ENCODE measurements around the gene CD160.
"Not testable (repeated sequence)": the region's sequence is repeated elsewhere in the genome, so short reads cannot be mapped to it uniquely, and the experiment has no call there.

CD160 gene, protein sequence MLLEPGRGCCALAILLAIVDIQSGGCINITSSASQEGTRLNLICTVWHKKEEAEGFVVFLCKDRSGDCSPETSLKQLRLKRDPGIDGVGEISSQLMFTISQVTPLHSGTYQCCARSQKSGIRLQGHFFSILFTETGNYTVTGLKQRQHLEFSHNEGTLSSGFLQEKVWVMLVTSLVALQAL

GRCh38 chr1:145719230-145720079 is at the start of gene CD160:
CD160 (plus strand) TSS chr1:145719499; CDS start chr1:145728328, 8,829 bp downstream.
- no peaks in the 10 kb centered on the region for H3K36me3 Mint-ChIP-seq (ENCODE audit: low read depth)
- intact Hi-C loops (cut with micrococcal nuclease) = no loop called here
- H3K4me3 Mint-ChIP-seq = no peak within 1 kb of the TSS
- H3K4me1 Mint-ChIP-seq (ENCODE audit: low read depth) = peaks cover 10% of the 10 kb centered on the region
- no peak within 1 kb of the TSS for H3K27ac Mint-ChIP-seq
- H3K9me3 Mint-ChIP-seq = no peaks in the 10 kb centered on the region
- H3K27me3 Mint-ChIP-seq = peaks cover 23% of the 10 kb centered on the region

- H3K4me1 Mint-ChIP-seq (ENCODE audit: low read depth); intact Hi-C loops (cut with micrococcal nuclease); H3K4me3 Mint-ChIP-seq; H3K9me3 Mint-ChIP-seq; H3K27ac Mint-ChIP-seq; H3K27me3 Mint-ChIP-seq: not testable (repeated sequence)
- peaks cover 14% of the 10 kb centered on the region for H3K36me3 Mint-ChIP-seq (ENCODE audit: low read depth)
These were observed 48.1 kb upstream of the CD160 start for GRCh38 chr1:145670995-145671745.

- H3K4me1 Mint-ChIP-seq (ENCODE audit: low read depth); H3K9me3 Mint-ChIP-seq; H3K27me3 Mint-ChIP-seq; H3K4me3 Mint-ChIP-seq; H3K36me3 Mint-ChIP-seq (ENCODE audit: low read depth); H3K27ac Mint-ChIP-seq; intact Hi-C loops (cut with micrococcal nuclease): not testable (repeated sequence)
These were observed 46.1 kb upstream of the CD160 start for GRCh38 chr1:145673217-145673616.

DNA sequence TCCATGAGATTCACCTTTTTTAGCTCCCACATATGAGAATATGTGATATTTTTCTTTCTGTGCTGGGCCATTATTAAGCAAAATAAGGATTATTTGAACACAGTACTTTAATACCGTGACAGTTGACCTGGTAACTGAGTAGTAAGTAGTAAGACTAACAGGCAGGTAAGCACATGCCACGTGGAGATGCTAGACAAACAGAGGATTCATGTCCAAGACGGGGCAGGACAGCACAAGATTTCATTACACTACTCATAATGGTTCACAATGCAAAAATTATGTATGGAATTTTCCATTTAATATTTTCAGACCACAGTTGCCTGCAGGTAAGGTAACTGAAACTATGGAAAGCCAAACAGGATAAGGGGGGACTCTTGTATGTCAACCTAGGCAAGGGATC is 34.4 kb upstream of the CD160 start:
- H3K9me3 Mint-ChIP-seq; H3K4me1 Mint-ChIP-seq (ENCODE audit: low read depth); H3K36me3 Mint-ChIP-seq (ENCODE audit: low read depth); H3K27me3 Mint-ChIP-seq; intact Hi-C loops (cut with micrococcal nuclease); H3K27ac Mint-ChIP-seq; H3K4me3 Mint-ChIP-seq: not testable (repeated sequence)

GRCh38 chr1:145686078-145686477 is 33.2 kb upstream of the CD160 start:
- H3K27ac Mint-ChIP-seq; intact Hi-C loops (cut with micrococcal nuclease); H3K27me3 Mint-ChIP-seq; H3K4me1 Mint-ChIP-seq (ENCODE audit: low read depth); H3K36me3 Mint-ChIP-seq (ENCODE audit: low read depth); H3K4me3 Mint-ChIP-seq; H3K9me3 Mint-ChIP-seq: not testable (repeated sequence)

DNA sequence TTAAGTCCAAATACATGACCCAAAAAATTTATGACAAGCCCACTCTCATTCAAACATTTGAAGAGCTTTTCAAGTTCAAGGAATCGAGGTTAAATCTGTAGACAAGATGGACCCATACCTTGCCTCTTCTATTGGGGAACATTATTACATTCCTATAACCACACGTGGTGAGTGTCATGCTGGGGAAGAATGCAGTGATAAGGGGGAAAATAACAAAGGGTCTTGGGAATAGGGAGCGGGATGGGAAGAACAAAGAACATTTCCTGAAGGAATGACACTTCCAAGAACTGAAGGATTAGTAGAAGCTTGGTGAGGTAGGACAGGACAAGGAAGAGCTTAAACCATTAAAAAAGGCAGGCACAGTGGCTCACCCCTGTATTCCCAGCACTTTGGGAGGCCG is 31.0 kb upstream of the CD160 start:
- H3K36me3 Mint-ChIP-seq (ENCODE audit: low read depth) = no peaks in the 10 kb centered on the region

DNA sequence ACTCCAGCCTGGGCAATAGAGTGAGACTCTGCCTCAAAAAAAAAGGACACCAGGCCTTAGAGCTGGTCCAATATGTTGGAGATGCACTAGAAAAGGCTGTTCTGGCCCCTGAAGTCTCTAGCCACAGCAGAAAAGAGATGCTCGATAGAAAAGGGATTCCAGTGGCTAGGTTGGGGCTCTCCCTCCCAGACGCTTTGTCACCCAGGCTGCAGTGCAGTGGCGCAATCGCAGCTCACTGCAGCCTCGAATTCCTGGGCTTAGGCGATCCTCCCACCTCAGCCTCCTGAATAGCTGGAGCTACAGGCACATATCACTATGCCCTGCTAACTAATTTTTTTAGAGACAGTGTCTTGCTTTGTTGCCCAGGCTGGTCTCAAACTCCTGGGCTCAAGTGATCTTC is 30.4 kb upstream of the CD160 start:
- no peak overlapping the region for H3K27ac Mint-ChIP-seq
- no peaks in the 10 kb centered on the region for H3K36me3 Mint-ChIP-seq (ENCODE audit: low read depth)
- no peaks in the 10 kb centered on the region for H3K27me3 Mint-ChIP-seq
- intact Hi-C loops (cut with micrococcal nuclease) = no loop called here
- no peaks in the 10 kb centered on the region for H3K9me3 Mint-ChIP-seq
- H3K4me3 Mint-ChIP-seq = no peak overlapping the region
- peaks cover 8% of the 10 kb centered on the region for H3K4me1 Mint-ChIP-seq (ENCODE audit: low read depth)

More for the DNA sequence above, 31.0 kb upstream of the CD160 start:
- Mint-ChIP-seq H3K4me3 (no peak overlapping the region), H3K4me1 (ENCODE audit: low read depth) (peaks cover 8% of the 10 kb centered on the region), H3K27ac (no peak overlapping the region), H3K9me3 (no peaks in the 10 kb centered on the region), H3K27me3 (no peaks in the 10 kb centered on the region)
- intact Hi-C loops (cut with micrococcal nuclease) = no loop called here

GRCh38 chr1:145689922-145690321 is 29.4 kb upstream of the CD160 start:
- H3K36me3 Mint-ChIP-seq (ENCODE audit: low read depth) = no peaks in the 10 kb centered on the region
- peaks cover 8% of the 10 kb centered on the region for H3K4me1 Mint-ChIP-seq (ENCODE audit: low read depth)
- H3K27me3 Mint-ChIP-seq = no peaks in the 10 kb centered on the region
- no peak overlapping the region for H3K27ac Mint-ChIP-seq
- intact Hi-C loops (cut with micrococcal nuclease) = no loop called here
- no peaks in the 10 kb centered on the region for H3K9me3 Mint-ChIP-seq
- no peak overlapping the region for H3K4me3 Mint-ChIP-seq

GRCh38 chr1:145690587-145691558 is 28.4 kb upstream of the CD160 start:
- no peak overlapping the region for H3K4me3 Mint-ChIP-seq
- no peaks in the 10 kb centered on the region for H3K27me3 Mint-ChIP-seq
- H3K27ac Mint-ChIP-seq = no peak overlapping the region
- no peaks in the 10 kb centered on the region for H3K9me3 Mint-ChIP-seq
- intact Hi-C loops (cut with micrococcal nuclease) = no loop called here
- H3K36me3 Mint-ChIP-seq (ENCODE audit: low read depth) = no peaks in the 10 kb centered on the region
- peaks cover 8% of the 10 kb centered on the region for H3K4me1 Mint-ChIP-seq (ENCODE audit: low read depth)

DNA sequence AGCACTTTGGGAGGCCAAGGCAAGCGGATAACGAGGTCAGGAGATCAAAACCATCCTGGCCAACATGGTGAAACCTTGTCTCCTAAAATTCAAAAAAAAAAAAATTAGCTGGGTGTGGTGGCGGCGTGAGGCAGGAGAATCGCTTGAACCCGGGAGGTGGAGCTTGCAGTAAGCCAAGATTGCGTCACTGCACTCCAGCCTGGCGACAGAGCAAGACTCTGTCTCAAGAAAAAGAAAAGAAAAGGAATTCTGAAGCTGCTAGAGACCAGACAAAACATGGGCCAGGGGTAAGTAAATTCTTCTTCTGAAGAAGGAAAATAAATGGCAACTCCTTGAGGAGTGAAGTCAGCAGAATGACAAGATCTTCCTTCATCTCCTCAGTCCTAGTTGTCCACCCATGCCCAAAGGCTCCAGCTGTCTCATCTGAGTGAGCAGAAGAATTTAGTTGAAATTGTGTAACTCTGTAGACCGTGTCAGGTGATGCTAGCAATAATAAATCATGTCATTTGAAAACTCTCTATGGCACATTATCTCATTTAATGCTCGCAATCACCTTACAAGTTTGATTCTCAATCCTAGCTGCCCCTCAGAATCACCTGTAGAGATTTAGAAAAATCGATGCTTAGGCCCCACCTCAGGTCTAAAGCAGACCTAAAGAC is 26.4 kb upstream of the CD160 start:
- Mint-ChIP-seq H3K36me3 (ENCODE audit: low read depth) (no peaks in the 10 kb centered on the region), H3K27me3 (no peaks in the 10 kb centered on the region), H3K4me3 (no peak overlapping the region), H3K9me3 (no peaks in the 10 kb centered on the region), H3K27ac (no peak overlapping the region), H3K4me1 (ENCODE audit: low read depth) (peaks cover 23% of the 10 kb centered on the region)
- intact Hi-C loops (cut with micrococcal nuclease) = no loop called here

- Mint-ChIP-seq H3K4me1 (ENCODE audit: low read depth) (peaks cover 15% of the 10 kb centered on the region), H3K4me3 (no peak overlapping the region), H3K27ac (no peak overlapping the region), H3K27me3 (no peaks in the 10 kb centered on the region), H3K36me3 (ENCODE audit: low read depth) (no peaks in the 10 kb centered on the region), H3K9me3 (no peaks in the 10 kb centered on the region)
- intact Hi-C loops (cut with micrococcal nuclease) = no loop called here
These were observed 23.3 kb upstream of the CD160 start for GRCh38 chr1:145695821-145696629.

DNA sequence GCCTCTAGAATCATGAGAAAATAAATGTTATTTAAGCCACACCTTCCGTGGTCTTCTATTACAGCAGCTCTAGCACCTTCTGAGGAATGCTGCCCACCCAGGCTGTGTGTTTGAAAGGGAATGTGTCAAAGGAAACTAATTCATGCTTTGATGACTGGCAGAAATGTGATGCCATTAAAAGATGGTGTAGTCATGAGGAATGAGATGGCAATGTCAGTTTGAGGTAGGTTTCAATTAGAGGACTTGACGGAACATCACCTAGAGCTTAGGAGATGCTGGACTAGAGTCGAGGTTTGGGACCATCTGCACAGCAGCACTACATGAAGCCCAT is 22.7 kb upstream of the CD160 start:
- Mint-ChIP-seq H3K27ac (no peak overlapping the region), H3K27me3 (no peaks in the 10 kb centered on the region), H3K36me3 (ENCODE audit: low read depth) (no peaks in the 10 kb centered on the region), H3K4me3 (no peak overlapping the region), H3K4me1 (ENCODE audit: low read depth) (peaks cover 15% of the 10 kb centered on the region), H3K9me3 (no peaks in the 10 kb centered on the region)
- intact Hi-C loops (cut with micrococcal nuclease) = no loop called here
